ENCODE measurements around the gene TMEM107.
A peak's percentile ranks its signal among the peaks of the same experiment; 100 is the strongest.
"Not testable (repeated sequence)": the region's sequence is repeated elsewhere in the genome, so short reads cannot be mapped to it uniquely, and the experiment has no call there.

Gene TMEM107

DNA sequence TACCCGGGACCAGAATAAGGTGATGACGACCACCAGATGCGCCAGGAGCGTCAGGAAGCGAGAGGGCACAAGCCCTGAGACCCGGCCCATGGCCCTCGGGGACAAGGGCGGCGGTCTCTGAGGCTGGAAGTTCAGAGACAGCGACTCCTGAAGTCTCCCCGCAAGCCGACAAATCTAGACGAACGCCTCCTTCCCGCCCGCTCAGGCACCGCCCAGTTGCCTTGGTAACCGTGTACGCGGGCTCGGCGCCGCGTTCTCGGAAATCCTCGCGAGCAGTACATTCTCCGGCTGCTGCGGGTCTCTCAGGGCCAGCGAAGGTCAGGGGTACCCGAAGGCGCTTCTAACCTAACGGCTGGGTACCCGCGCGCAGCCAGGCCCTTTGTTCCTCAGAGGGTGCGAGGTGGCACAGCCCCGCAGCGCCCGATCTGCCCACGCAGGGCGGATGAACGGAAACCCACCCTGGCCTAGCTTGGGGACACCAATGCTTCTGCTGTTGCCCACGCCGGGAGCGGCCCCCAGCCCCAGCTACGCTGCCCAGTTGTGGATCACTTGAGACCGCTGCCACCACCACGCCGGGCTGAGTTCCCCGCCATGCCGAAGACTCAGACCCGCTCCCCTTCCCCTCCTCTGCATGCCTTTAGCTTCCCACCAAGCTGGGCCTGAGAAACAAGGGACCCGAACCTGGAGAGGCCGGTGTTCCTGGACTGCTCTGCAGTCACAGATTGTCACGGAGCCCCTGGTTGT is at the start of gene TMEM107:
Gene TMEM107, minus strand, starts transcription at position 184 of the 744 bp plus-strand sequence. Its CDS starts 94 bp downstream, at position 90.
- no peaks in the 10 kb centered on the region for H3K9me3 ChIP-seq (ENCODE audit: control insufficient read depth, insufficient read depth, low read length)
- peak within 1 kb of the TSS; percentile 67 for H3K27ac ChIP-seq (ENCODE audit: low read depth, low read length)
- H3K36me3 ChIP-seq (ENCODE audit: control insufficient read depth, insufficient read depth, low read length) = no peaks in the 10 kb centered on the region
- H3K27me3 ChIP-seq (ENCODE audit: control insufficient read depth, insufficient read depth, low read length) = no peaks in the 10 kb centered on the region
- peak within 1 kb of the TSS; percentile 68 for H3K9ac ChIP-seq (ENCODE audit: low read depth, low read length)
- peaks cover 20% of the 10 kb centered on the region for H3K4me1 ChIP-seq (ENCODE audit: control insufficient read depth, insufficient read depth, low read length)
- peak within 1 kb of the TSS; percentile 86 for H3K4me3 ChIP-seq (ENCODE audit: low read depth, low read length)

DNA sequence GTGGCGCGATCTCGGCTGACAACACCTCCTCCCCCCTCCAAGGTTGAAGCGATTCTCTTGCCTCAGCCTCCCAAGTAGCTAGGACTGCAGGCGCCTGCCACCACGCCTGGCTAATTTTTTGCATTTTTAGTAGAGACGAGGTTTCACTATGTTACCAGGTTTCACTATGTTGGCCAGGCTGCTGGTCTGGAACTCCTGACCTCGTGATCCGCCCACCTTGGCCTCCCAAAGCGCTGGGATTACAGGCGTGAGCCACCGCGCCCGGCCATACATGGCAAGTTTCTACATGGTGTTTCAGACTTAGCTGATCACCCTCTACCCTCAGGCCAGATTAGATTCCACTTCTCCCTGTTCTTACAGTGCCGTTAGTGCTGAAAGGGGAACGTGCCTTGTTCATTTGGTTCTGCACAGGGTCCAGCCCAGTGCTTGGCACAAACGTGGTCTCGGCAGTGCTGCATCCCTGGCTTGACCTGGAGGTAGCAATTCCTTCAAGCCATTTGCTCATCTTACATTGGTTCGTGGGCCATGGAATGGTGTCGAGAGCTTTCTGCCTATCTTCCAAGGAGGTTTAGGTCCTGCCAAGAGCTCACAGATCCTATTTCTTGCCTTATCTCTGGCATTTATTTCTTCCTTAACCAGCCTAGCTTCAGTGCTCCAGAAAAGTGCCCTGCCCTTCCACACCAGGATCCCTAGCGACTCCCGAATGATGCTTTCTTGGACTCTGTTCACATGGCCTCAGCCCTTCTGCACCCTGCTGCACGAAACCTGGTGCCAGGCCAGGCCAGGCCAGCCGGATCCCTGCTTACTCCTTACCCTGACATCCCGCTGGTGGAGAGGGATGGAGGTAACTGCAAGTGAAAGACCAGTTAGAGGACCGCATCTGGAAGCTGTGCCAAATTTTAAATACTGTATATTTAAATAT is 49.0 kb upstream of the TMEM107 start:
- H3K27ac ChIP-seq (ENCODE audit: low read depth, low read length) = no peak overlapping the region
- H3K27me3 ChIP-seq (ENCODE audit: control insufficient read depth, insufficient read depth, low read length) = no peaks in the 10 kb centered on the region
- H3K9ac ChIP-seq (ENCODE audit: low read depth, low read length) = no peak overlapping the region
- no peaks in the 10 kb centered on the region for H3K9me3 ChIP-seq (ENCODE audit: control insufficient read depth, insufficient read depth, low read length)
- peaks cover 32% of the 10 kb centered on the region for H3K36me3 ChIP-seq (ENCODE audit: control insufficient read depth, insufficient read depth, low read length)
- peaks cover 11% of the 10 kb centered on the region; the same call in 1 of the 2 replicates for H3K4me1 ChIP-seq (ENCODE audit: control insufficient read depth, insufficient read depth, low read length)
- no peak overlapping the region for H3K4me3 ChIP-seq (ENCODE audit: low read depth, low read length)

- peaks cover 16% of the 10 kb centered on the region for H3K36me3 ChIP-seq (ENCODE audit: control insufficient read depth, insufficient read depth, low read length)
- no peaks in the 10 kb centered on the region for H3K9me3 ChIP-seq (ENCODE audit: control insufficient read depth, insufficient read depth, low read length)
- no peaks in the 10 kb centered on the region for H3K27me3 ChIP-seq (ENCODE audit: control insufficient read depth, insufficient read depth, low read length)
- peak overlapping the region; percentile 98 for H3K27ac ChIP-seq (ENCODE audit: low read depth, low read length)
- peak overlapping the region; percentile 68 for H3K9ac ChIP-seq (ENCODE audit: low read depth, low read length)
- peak overlapping the region; percentile 91 for H3K4me3 ChIP-seq (ENCODE audit: low read depth, low read length)
- H3K4me1 ChIP-seq (ENCODE audit: control insufficient read depth, insufficient read depth, low read length) = peaks cover 11% of the 10 kb centered on the region; the same call in 1 of the 2 replicates
Observed at GRCh38 chr17:8223356-8224126, 47.4 kb upstream of the TMEM107 start.

GRCh38 chr17:8222630-8223355 is 46.6 kb upstream of the TMEM107 start:
- Histone ChIP-seq H3K4me3 (ENCODE audit: low read depth, low read length) (peak overlapping the region; percentile 91), H3K36me3 (ENCODE audit: control insufficient read depth, insufficient read depth, low read length) (peaks cover 8% of the 10 kb centered on the region), H3K27ac (ENCODE audit: low read depth, low read length) (peak overlapping the region; percentile 98), H3K4me1 (ENCODE audit: control insufficient read depth, insufficient read depth, low read length) (peaks cover 11% of the 10 kb centered on the region; the same call in 1 of the 2 replicates), H3K9me3 (ENCODE audit: control insufficient read depth, insufficient read depth, low read length) (no peaks in the 10 kb centered on the region), H3K27me3 (ENCODE audit: control insufficient read depth, insufficient read depth, low read length) (no peaks in the 10 kb centered on the region), H3K9ac (ENCODE audit: low read depth, low read length) (peak overlapping the region; percentile 68)

GRCh38 chr17:8222380-8222629 is 46.1 kb upstream of the TMEM107 start:
- peak overlapping the region; percentile 98 for H3K27ac ChIP-seq (ENCODE audit: low read depth, low read length)
- H3K36me3 ChIP-seq (ENCODE audit: control insufficient read depth, insufficient read depth, low read length) = peaks cover 4% of the 10 kb centered on the region
- no peaks in the 10 kb centered on the region for H3K9me3 ChIP-seq (ENCODE audit: control insufficient read depth, insufficient read depth, low read length)
- no peaks in the 10 kb centered on the region for H3K27me3 ChIP-seq (ENCODE audit: control insufficient read depth, insufficient read depth, low read length)
- peaks cover 9% of the 10 kb centered on the region; the same call in 1 of the 2 replicates for H3K4me1 ChIP-seq (ENCODE audit: control insufficient read depth, insufficient read depth, low read length)
- peak overlapping the region; percentile 91 for H3K4me3 ChIP-seq (ENCODE audit: low read depth, low read length)
- no peak overlapping the region for H3K9ac ChIP-seq (ENCODE audit: low read depth, low read length)

DNA sequence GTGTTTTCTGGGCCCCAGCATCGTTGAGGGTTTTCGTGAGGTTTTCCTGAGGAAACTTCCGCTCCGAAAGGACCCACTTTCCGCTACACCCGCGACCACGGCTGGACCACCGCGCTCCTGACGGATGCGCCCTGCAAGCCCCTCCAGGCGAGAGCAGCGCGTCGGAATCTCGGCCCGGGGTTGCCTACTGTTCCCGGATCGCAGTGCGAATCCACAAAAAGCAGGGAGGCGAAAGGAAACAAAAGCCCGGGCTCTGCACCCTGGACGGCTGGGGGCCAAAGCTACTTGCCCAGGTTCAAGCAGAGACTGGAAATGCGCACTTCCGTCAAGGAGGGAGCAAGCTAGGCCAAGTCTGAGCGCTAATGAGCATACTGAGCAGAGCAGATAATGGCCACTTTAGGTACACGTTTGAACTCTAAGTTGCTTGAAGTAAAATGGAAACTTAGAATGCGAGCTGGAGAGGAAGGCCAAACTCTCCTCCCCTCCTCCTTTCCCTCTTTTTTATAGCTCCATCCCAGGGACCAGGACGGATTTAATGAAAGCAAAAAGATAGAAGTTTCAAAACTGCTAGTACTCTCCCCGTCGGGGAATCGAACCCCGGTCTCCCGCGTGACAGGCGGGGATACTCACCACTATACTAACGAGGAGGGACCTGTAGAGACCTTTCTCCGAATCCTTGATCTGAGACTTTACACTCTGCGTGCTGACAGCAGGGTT is 45.6 kb upstream of the TMEM107 start:
- peak overlapping the region; percentile 91 for H3K4me3 ChIP-seq (ENCODE audit: low read depth, low read length)
- peak overlapping the region; percentile 88 for H3K9ac ChIP-seq (ENCODE audit: low read depth, low read length)
- no peaks in the 10 kb centered on the region for H3K9me3 ChIP-seq (ENCODE audit: control insufficient read depth, insufficient read depth, low read length)
- no peaks in the 10 kb centered on the region for H3K36me3 ChIP-seq (ENCODE audit: control insufficient read depth, insufficient read depth, low read length)
- H3K27me3 ChIP-seq (ENCODE audit: control insufficient read depth, insufficient read depth, low read length) = no peaks in the 10 kb centered on the region
- H3K27ac ChIP-seq (ENCODE audit: low read depth, low read length) = peak overlapping the region; percentile 98
- H3K4me1 ChIP-seq (ENCODE audit: control insufficient read depth, insufficient read depth, low read length) = peaks cover 5% of the 10 kb centered on the region; the same call in 1 of the 2 replicates

GRCh38 chr17:8220783-8221662 is 44.8 kb upstream of the TMEM107 start:
- Histone ChIP-seq H3K9ac (ENCODE audit: low read depth, low read length) (peak overlapping the region; percentile 88), H3K9me3 (ENCODE audit: control insufficient read depth, insufficient read depth, low read length) (no peaks in the 10 kb centered on the region), H3K4me3 (ENCODE audit: low read depth, low read length) (peak overlapping the region; percentile 91), H3K36me3 (ENCODE audit: control insufficient read depth, insufficient read depth, low read length) (no peaks in the 10 kb centered on the region), H3K4me1 (ENCODE audit: control insufficient read depth, insufficient read depth, low read length) (peaks cover 5% of the 10 kb centered on the region; the same call in 1 of the 2 replicates), H3K27me3 (ENCODE audit: control insufficient read depth, insufficient read depth, low read length) (no peaks in the 10 kb centered on the region), H3K27ac (ENCODE audit: low read depth, low read length) (peak overlapping the region; percentile 84)

DNA sequence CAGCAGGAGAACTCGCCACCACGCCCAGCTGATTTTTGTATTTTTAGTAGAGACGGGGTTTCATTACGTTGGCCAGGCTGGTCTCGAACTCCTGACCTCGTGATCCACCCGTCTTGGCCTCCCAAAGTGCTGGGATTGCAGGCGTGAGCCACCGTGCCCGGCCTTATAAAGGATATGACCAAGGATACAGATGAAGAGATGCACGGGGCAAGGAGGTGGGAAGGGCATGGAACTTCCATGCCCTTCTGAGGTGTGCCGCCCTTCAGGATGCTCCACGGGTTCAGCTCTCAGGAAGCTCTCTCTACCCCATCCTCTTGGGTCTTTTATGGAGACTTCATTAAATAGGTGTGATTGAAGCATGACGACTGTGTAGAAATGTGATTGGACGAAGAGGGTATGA is 37.8 kb upstream of the TMEM107 start:
- H3K9me3 ChIP-seq (ENCODE audit: control insufficient read depth, insufficient read depth, low read length); H3K9ac ChIP-seq (ENCODE audit: low read depth, low read length); H3K36me3 ChIP-seq (ENCODE audit: control insufficient read depth, insufficient read depth, low read length); H3K4me1 ChIP-seq (ENCODE audit: control insufficient read depth, insufficient read depth, low read length); H3K27ac ChIP-seq (ENCODE audit: low read depth, low read length); H3K4me3 ChIP-seq (ENCODE audit: low read depth, low read length); H3K27me3 ChIP-seq (ENCODE audit: control insufficient read depth, insufficient read depth, low read length): not testable (repeated sequence)

- Histone ChIP-seq H3K27me3 (ENCODE audit: control insufficient read depth, insufficient read depth, low read length) (no peaks in the 10 kb centered on the region), H3K4me1 (ENCODE audit: control insufficient read depth, insufficient read depth, low read length) (peaks cover 4% of the 10 kb centered on the region; the same call in 1 of the 2 replicates), H3K27ac (ENCODE audit: low read depth, low read length) (no peak overlapping the region), H3K4me3 (ENCODE audit: low read depth, low read length) (no peak overlapping the region), H3K9me3 (ENCODE audit: control insufficient read depth, insufficient read depth, low read length) (no peaks in the 10 kb centered on the region), H3K36me3 (ENCODE audit: control insufficient read depth, insufficient read depth, low read length) (peaks cover 8% of the 10 kb centered on the region), H3K9ac (ENCODE audit: low read depth, low read length) (no peak overlapping the region)
Observed at GRCh38 chr17:8212312-8213180, 36.4 kb upstream of the TMEM107 start.

All from HUES48 (cell line).